Measurements from ENCODE around the gene RXRA.

DNA sequence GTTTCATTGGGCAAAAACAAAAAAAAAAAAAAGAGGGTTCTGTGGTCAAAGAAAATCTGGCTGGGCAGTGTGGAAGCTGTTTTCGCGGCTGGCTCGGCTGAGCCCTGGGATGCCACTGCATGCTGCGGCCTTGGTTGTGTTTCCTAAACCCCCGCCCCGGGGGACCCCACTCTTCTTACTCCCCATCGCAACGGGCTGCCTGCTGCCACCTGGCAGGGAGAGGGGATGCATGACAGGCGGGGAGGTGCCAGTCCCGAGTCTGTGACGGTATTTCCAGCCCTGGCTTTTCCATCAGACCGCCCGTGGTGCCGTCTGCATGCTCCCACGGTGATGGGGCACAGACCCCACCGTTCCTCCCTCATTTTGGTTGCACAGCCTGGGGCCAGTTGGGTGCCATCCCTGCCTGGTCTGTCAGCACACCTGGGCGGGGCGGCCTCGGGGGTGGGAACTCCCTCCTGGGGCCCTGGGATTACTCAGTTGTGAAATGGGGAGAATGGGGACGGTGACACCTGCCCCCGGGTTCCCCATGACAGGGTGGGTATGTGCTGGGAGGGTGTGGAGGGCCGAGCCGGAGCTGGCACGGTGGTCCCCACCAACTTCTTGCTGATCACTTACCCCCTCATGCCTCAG, 101.0 kb downstream of the RXRA start:
- TF ChIP-seq EZH2 (IDR thresholded peaks at IDR 0.05; ENCODE audit: borderline replicate concordance, insufficient read depth, low read length, poor library complexity, severe bottlenecking) (no peak), EP300 (conservative IDR thresholded peaks at IDR 0.05; ENCODE audit: poor library complexity, severe bottlenecking) (no peak), TAF1 (IDR thresholded peaks at IDR 0.05; ENCODE audit: low read depth) (no peak), POLR2AphosphoS5 (IDR thresholded peaks at IDR 0.05) (no peak)
- TF ChIP-seq, protein P1, sequence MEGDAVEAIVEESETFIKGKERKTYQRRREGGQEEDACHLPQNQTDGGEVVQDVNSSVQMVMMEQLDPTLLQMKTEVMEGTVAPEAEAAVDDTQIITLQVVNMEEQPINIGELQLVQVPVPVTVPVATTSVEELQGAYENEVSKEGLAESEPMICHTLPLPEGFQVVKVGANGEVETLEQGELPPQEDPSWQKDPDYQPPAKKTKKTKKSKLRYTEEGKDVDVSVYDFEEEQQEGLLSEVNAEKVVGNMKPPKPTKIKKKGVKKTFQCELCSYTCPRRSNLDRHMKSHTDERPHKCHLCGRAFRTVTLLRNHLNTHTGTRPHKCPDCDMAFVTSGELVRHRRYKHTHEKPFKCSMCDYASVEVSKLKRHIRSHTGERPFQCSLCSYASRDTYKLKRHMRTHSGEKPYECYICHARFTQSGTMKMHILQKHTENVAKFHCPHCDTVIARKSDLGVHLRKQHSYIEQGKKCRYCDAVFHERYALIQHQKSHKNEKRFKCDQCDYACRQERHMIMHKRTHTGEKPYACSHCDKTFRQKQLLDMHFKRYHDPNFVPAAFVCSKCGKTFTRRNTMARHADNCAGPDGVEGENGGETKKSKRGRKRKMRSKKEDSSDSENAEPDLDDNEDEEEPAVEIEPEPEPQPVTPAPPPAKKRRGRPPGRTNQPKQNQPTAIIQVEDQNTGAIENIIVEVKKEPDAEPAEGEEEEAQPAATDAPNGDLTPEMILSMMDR (IDR thresholded peaks at IDR 0.05; ENCODE audit: poor library complexity, severe bottlenecking), result no peak
